Transverse colon (tissue), 4 donors: ENCODE results near the gene OR2AK2.

Experiments used
- CTCF ChIP-seq, 5 experiments: fragments of 200-600 bp in 3 of 5; fragments of 450-650 bp in 2 of 5; sonication (generic) in 3 of 5; IDR thresholded peaks; 1 replicate in 2 of 5; 2 replicates in 3 of 5; pipeline ENCODE4 v1.5.1; 2016 to 2017; ENCODE audit warnings: antibody characterized with exemption in 5 of 5, inconsistent platforms in 3 of 5, mild to moderate bottlenecking in 2 of 5, moderate library complexity in 1 of 5
- EP300 ChIP-seq: sonication (generic); formaldehyde crosslinking; IDR thresholded peaks from one replicate; pipeline ENCODE4 v1.6.1; 2017; ENCODE audit warnings: antibody characterized with exemption, low read depth
- POLR2A ChIP-seq: fragments of 450-650 bp; IDR thresholded peaks from one replicate; pipeline ENCODE4 v1.6.1; 2016; ENCODE audit warnings: antibody characterized with exemption, mild to moderate bottlenecking, moderate library complexity
- POLR2AphosphoS5 ChIP-seq, 3 donors: sonication (generic); formaldehyde crosslinking; IDR thresholded peaks; one replicate each; pipeline ENCODE4 v1.6.1; 2016; ENCODE audit warnings: antibody characterized with exemption in 3 of 3

GRCh38 chr1:247933989-247934388 lies 31.0 kb upstream of the OR2AK2 start:
- TF ChIP-seq POLR2A = no peak
- no peak for TF ChIP-seq CTCF (IDR thresholded peaks at IDR 0.05)
- no peak for TF ChIP-seq EP300
- no peak for TF ChIP-seq POLR2AphosphoS5 (IDR thresholded peaks at IDR 0.05)
